GM19035 (cell line): ENCODE measurements around the gene PTPN4.
A peak's percentile ranks its signal among the peaks of the same experiment; 100 is the strongest.
"Not testable (repeated sequence)": the region's sequence is repeated elsewhere in the genome, so short reads cannot be mapped to it uniquely, and the experiment has no call there.

ENCODE experiments used
- ATAC-seq: cut with Tn5 transposase; IDR thresholded peaks from one replicate; pipeline ENCODE4 v1.9.1; 2021; ENCODE audit not compliant: unreplicated experiment

PTPN4 gene

DNA sequence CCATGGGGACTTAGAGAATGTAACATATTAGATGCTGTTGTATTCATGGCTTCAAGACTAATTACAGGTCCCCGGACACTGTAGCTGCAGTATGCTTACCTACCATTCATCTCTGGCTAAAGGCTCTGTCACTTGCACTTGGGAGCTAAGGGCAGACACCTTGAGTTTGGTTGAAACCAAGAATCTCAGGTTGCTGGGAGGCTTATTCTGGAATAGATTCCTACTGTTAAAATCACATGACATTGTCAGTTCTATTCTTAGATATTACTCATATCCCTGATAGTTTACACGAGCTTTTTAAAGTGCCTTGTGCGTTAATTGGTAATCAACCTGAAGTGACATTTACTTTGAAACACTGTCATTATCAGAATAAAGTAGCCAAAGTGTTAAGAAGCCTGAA, 180.2 kb downstream of the PTPN4 start:
- ATAC-seq, result no peak

DNA sequence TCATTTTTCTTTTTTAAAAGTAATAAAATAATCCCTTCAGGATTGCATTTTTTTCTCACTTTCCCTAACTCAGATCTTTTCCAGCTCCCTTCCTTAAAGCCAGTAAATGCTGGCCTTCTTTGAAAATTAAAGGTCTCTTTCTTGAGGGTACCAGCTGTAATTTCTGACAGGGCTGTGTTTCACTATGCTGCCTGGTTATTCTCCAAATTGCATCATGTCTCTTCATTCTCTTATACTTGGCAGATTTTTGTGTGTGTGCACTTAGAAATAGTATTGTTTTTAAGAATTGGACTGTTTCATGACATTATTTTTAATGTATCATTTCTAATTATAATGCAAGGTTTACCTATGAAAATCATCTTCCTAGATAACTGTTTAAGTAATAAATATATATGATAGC, 181.1 kb downstream of the PTPN4 start:
- no peak for ATAC-seq

DNA sequence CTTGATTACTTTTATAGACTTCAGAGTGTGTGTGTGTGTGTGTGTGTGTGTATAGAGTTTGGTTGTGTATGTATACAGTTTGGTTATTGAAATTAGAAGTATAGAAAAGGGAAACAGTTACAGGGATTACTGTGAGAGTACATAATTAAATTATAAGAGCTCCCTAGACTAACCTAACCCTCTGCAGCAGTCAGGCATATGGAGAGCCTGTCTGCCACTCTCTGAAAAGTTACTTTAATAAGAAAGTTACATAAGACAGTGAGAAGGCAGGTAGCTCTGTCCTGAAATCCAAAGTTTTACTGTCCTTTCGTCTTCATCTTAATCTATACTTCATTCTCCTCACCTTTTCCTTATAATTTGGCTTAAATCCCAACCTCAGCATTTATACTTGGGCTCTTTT, 181.7 kb downstream of the PTPN4 start:
- ATAC-seq, result no peak

DNA sequence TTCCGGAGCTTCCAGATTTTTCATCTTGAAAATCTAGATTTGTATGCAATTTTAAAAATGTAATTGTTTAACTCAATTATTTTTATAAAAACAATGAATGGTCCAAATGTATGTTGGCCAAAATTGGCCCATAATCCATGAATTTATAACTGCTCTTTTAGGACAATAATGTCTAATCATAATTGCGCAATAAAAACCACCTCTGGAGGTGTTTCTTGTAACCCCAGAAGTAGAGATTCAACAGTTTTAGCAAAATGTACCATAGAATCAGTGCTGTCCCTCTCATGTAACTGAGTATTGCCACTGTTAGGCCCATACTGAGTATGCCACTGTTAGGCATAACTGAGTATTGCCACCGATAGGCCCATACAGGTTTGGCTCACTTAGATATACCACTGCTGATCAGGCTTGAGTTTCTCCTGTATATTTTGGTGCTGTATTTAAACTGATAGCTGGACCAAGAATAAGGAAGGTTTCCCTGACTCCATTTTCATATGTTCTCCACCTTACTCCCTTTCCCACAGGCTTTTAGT, 182.3 kb downstream of the PTPN4 start:
- no peak for ATAC-seq

DNA sequence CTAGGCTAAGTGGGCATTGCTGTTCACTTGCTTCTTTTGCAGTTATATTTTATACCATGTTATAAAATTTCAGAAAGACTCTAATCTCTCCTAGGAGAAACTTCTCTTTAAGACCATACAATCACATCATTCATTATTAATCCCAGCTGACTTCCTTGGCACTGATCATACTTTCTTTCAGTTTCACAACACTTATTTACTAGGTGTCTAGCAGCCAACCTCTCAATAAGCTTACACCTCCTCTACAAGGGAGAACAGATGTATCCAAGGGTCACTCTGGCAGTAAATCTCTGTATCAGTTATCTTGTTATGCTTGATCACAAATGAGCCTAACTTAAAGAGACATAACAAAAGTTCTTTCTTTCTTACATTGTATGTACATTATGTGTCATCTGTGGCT, 183.3 kb downstream of the PTPN4 start:
- ATAC-seq, result no peak

DNA sequence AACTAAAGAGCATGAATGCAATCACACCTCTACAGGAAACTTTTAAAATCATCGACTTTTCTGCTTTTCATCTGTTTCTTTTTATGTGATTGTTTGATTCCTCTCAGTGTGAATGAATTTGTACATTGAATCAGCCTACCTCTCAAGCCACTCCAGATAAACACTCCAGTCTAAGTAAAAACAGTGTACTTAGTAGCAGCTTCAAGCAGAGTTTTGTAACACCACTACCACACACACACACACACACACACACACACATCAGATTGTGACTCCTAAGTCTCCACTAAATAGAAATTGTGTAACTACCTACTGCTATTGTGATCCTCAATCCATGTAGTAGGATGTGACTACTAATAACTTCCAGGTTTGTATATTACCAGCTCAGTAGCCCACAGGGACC, 187.8 kb downstream of the PTPN4 start:
- no peak for ATAC-seq

DNA sequence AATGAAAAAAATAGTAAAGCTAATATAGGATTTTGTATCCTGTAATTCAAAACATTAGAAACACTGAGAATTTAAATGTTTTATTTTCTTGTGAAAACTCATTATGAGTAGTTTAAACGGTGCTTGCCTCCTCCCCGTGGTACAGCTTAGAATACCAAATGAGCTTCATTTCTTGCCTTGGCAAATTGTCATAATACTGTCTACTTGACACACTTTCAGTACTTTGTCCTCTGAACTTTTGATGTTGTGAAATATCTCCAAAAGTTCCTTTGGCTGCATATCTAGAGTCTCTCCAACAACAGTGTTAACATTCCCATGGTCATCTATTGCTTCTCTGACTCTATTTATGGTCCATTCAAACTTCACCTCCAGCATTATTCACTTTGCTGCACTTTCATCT, 191.2 kb downstream of the PTPN4 start:
- no peak for ATAC-seq

DNA sequence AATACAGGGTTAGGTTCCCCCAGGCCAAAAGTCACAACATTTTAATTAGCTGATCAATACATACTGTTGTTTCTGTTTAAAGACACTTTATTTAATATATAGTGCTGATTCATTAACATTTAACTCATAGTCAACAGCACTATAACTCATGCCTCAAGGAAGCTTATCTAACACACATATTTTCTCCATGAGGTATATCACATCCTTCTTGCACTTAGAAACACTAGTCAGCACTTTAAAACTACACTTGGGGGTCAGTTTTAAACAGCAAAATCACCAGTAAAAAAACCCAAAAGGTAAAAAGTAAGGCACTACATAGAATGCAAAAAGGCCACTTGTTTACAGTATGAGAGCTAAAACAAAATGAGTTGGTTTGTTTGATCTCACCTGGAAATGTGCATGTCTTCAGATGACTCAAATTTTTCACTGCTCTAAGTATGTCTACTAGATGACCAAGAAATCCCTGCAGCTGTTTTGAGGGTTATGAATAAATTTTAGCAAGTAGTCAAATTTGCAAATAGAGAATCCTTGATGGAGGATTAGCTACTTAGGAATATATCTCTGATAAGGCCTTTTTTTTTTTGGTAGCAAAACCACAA, 199.0 kb downstream of the PTPN4 start:
- ATAC-seq, result no peak

DNA sequence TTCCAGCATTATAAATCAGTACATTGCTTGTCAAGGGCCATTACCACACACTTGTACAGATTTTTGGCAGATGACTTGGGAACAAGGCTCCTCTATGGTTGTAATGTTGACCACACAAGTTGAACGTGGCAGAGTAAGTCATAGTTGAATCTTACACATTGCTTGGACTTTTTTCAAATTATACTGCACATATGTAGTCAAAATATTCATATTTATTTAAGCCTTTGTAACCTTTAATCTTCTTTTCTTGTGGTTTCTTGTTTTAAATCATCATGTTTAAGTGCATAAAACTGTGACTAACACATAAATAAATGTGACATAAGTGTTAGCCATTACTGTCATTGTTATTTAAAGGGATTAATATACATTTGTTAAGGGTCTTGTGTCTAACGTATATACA, 201.1 kb downstream of the PTPN4 start:
- no peak for ATAC-seq

DNA sequence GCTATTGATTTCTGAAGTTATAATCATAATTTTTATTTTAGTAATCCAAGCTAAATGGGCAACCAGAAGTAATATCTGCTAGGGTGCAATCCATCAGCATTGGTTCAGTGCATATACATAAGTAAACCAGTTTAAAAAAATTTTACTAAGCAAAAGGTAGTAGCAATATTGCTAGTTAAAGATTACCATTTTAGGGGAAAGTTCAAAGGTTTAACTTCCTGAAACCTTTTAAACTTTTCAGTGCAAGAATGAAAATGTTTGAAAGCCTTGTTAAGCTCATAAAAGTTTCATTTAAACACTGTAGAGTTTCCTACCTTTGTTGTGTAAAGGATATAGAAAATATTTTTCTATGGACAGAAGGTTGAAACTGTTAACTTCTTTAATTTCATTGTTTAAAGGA, 222.2 kb downstream of the PTPN4 start:
- no peak for ATAC-seq

DNA sequence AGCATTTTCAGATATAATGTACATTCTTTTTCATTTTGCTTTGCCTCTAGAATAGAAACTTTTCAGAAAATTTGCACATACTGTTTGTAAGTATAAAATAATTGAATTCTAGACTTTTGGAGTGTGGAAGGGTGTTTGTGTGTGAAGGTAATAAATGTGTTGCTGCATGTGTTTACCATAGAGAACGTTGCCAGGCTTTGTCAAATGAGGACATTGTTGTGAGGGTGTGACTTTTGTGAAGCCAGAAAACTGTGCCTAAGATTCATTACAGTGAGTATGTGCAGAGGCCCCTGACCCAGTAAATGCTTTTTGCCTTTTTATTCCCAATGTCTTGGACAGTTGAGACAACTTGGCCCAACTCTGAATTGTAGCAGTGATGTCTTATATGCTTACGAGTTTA, 222.8 kb downstream of the PTPN4 start:
- no peak for ATAC-seq

DNA sequence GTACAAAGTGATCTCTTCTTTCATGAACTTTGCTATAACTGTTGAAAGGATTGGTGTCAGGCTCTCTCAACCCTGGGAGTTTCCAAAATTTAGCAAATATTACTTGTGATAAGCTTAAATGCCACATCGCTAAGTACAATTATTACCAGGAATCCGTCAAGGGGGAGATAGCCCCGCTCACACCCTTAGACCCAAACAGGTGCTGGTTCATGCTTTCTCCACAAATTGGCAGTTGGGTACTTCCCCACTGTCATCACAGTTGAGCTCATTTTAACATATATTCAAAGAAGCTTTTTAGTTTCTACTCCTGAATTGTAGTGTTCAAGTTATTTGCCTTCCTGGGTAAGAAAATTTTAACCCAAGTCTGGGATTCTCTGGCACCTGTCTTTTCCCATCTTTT, 223.4 kb downstream of the PTPN4 start:
- no peak for ATAC-seq

DNA sequence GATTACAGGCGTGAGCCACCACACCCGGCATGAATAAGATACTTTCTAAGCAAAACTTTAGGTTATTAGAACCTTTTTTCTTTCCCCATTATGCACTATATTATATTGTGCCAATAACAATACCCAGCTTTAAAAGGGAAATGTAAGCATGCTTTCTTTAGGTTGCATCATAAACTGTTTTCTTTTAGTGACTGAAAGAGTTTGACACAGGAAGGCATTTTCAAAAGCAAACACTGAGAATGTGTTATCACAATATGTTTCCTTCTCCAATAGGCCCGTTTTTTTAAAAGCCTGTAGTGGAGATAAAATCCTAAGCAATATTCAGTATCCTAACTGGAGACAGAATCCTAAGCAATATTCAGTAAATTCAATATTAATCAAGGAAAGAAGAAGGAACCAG, 236.4 kb downstream of the PTPN4 start:
- no peak for ATAC-seq

DNA sequence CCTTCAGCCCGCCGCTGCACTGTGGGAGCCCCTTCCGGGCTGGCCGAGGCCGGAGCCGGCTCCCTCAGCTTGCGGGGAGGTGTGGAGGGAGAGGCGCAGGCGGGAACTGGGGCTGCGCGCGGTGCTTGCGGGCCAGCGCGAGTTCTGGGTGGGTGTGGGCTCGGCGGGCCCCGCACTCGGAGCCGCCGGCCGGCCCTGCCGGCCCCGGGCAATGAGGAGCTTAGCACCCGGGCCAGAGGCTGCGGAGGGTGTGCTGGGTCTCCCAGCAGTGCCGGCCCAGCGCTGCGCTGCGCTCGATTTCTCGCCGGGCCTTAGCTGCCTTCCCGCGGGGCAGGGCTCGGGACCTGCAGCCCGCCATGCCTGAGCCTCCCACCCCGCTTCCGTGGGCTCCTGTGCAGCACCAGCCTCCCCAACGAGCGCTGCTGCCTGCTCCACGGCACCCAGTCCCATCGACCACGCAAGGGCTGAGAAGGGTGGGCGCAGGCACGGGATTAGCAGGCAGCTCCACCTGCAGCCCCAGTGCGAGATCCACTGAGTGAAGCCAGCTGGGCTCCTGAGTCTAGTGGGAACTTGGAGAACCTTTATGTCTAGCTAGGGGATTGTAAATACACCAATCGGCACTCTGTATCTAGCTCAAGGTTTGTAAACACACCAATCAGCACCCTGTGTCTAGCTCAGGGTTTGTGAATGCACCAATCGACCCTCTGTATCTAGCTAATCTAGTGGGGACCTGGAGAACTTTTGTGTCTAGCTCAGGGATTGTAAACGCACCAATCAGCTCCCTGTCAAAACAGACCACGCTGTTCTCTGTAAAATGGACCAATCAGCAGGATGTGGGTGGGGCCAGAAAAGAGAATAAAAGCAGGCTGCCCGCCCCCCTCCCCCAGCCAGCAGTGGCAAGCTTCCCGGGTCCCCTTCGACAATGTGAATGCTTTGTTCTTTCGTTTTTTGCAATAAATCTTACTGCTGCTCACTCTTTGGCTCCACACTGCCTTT, 237.5 kb downstream of the PTPN4 start:
- not testable (repeated sequence) for ATAC-seq

DNA sequence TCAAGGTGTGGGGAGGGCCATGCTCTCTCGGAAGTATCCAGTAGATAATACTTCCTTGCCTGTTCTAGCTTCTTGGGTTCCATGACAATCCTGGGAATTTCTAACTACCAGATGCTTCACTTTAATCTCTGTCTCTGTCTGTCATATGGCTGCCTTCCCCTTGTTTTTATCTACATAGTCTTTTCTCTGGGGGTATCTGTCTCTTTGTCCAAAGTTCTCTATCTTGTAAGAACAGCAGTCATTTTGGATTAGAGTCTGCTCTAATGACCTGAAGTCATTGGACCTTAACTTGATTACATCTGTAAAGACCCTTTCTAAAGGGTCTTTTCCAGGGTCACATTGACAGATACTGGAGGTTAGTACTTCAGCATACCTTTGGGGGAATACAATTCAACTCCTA, 241.7 kb downstream of the PTPN4 start:
- ATAC-seq, result no peak

DNA sequence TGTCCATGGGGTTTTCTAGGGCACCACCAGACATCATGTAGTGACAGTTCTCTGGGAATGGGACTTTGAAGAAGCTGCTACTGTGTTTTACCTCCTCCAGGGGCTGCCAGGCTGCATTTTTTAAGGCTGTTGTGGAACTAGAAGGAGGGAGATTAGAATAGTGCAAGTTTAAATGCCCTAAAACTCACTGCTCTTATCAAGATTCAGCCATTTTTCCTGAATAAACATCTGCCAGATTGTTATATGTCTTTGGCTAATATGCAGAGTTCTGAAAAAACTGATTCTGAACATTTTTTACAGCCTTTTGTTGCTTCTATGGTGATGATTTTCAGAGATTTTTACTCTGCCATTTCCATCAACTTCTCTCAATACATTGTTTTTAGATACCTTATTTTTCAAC, 244.5 kb downstream of the PTPN4 start:
- ATAC-seq, result no peak

DNA sequence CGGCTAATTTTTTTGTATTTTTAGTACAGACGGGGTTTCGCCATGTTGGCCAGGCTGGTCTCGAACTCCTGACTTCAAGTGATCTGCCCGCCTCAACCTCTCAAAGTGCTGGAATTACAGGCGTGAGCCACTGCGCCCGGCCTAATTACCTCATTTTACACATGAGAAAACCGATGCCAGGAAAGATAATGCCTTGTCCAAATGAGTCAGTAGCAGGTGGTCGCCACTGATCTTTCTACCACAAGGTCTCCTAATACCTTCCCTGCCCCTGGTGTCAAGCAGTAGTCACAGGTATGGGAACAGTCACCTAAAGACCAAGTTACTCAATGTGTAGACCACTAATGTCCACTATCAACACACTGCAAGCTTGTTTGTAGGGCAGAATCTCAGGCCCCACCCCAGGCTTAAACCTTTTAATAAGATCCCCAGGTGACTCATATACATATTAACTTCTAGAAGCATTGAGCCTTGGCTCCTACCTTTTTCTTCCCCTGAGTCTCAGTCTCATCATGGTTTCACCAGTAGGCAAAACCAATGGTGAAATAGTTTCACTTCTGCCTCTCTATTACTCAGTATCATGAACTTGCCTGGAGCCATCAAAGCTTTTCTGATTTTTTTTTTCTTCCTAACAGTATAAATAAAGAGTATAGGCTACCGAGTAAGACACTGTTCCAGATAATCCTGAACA, 246.3 kb downstream of the PTPN4 start:
- peak; percentile 80 for ATAC-seq

DNA sequence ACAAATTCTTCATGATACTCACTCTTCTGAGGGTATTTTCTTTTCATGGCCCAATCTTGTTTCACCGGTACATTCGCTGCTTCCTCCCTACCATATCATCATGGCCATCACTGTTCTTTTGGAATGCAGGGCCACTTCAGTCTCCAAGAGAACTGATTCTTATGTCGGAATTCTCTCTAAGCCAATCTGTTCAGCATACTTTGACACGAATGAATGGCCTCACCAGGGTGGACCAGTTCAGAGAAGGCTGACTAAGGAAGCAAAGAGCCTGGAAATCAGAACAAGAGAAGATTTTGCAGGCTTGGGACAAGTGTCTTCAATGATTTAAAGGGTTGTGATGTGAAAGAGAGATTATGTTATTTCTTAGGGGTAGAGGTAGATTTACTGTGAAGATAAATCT, 248.1 kb downstream of the PTPN4 start:
- no peak for ATAC-seq

DNA sequence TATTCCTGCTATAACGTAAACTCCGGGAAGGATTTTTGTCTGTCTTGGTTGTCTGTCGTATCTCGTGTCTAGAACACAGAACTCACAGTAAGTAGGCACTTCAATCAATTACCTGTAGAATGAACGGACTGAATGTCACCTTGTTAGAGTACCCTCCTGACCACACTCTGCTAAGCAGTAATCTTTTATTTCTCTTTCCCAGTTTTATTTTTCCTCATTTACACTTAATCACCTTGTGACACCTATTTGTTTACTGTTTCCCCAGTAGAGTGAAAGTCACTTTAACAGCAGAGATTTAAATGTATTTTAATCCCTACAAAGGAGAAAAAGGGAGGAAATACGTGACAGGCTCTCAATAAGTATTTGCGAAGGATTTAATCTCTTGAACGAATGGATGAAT, 252.6 kb downstream of the PTPN4 start:
- no peak for ATAC-seq

DNA sequence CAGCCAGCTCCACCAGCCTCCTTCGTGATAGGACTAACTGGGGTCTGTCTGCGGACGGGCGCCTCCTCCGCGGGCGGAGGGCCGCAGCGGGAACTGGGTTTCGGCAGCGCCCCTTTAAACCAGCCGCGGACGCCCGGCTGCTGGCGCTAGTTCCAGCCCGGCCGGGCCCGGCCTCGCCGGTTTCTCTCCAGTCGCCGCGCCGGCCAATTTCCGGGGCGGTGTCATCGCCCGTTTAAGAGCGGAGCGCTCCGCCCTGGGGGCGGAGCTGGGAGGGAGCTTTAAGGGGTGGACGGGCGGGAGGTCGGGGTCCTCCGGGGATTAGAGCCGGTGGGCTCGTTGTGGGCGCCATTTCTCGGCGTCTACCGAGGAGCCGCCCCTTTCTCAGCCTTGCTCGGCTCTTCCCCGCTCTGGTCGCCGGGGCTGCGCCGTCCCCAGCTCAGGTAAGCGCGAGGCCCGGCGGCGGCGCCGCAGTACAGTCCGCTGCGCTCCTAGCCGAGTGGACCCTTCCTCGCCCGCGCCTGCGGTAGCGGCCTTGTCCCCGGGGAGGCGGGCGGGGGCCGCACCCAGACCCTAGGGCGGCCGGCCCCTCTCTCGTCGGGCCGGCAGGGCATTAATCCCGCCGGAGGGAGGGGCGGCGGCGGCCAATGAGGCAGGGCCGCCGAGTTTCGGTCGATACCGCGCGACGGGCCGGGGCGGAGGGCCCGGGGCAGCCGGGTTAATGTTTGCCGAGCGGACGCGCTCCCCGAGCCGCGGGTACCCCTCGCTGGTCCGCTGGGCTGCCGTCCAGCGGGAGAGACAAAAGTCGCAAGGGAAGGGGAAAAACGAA, 253.3 kb downstream of the PTPN4 start, which contains the start of gene EPB41L5:
Gene EPB41L5 (plus strand): TSS at position 307 of the 826 bp plus-strand sequence. CDS start 6,008 bp downstream, outside the sequence.
- peak; percentile 95 for ATAC-seq
